G401.6 (cell line): ENCODE results near the gene RNASEH2B.

ENCODE experiments used
- FAIRE-seq: peaks from 2 replicates; lab custom pipeline; 2012; peaks lifted over from hg19 to GRCh38; lab: Jason Lieb, UNC

RNASEH2B gene

DNA sequence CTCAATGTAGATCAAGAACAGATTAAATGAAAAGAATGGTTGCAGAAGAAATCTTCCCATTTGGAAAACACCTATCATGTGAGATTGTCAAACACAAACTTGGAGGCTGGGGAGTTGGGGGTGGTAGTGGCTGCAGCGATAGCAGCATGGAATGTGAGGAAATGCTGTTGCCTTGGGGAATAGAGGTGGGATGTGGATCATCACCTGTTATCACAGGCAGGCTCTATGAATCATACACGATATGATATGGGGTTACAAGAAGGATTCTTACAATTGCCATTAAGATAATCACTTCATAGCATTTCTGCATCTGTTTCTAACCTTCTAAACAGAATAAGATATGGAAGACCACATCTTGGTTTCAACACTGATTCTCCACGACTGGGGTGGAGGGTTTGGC lies 88.7 kb downstream of the RNASEH2B start:
- FAIRE-seq: no peak

DNA sequence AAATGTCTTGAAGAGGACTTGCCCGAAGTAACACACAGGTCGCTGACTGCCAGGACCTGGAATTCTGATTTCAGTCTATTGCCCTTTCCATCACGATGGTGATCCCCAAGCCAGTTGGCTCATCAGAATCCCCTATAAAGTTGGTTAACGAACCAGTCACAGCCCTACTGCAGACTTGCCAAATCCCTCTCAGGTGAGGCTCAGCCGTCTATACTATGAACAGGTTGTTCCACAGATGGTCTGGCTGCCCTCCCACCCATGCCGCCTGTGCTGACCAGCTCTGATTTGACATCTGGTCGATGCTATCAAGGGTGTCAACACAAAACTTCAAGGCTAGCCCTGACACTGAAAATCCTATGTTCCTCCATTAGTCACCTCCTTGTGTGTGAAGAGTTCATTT lies 90.0 kb downstream of the RNASEH2B start:
- FAIRE-seq: no peak

DNA sequence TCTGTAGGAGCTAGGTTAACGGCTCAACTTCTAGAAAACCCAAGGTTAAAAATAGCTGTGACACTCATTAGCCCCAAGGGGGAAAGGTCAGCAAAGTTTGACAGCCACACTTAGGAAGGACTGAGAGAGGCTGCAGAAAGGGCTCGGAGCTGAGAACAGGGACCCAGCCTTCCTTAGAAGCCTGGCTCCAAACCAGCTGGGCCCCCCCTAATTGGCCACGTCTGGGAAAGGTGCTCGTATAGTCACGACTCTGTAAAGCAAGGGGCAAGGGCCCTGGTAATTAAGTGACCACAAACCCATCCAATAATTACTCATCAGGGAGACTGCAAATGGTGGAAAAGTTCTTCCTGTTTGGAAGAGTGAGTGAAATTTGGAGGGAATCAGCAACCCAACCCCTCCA lies 90.5 kb downstream of the RNASEH2B start:
- FAIRE-seq: no peak

DNA sequence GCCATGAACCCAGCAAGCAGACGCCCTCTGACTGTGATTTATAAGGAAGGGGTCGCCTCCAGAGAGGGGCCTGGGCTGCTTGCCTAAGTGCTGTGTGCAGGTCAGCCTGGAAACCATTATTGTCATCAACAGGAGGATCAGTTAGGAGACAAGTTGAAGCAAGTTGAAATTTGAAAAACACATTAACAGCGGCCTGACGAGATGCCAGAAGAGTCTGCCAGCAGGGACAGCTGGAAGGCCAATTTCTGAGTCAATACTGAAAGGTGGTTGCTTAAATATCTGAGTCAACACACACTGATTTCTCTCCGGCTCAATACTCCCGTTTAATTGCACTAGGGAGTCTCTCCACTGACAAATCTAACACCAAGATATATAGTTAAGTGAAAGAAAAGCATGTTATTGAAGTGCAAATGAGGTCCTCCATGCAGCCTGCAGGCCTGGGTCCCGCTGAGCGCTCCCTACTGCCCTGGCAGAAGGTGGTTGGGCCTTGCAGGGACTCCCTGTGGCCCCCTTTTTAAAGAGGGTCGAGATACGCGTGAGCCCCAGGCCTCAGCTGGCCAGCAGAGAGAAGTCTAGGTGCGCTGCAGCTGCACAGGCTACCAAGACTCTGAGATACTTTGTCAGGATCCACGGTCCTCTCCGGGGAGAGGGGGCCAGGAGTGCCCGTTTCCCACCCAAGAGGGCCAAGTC lies 91.1 kb downstream of the RNASEH2B start:
- FAIRE-seq: no peak

DNA sequence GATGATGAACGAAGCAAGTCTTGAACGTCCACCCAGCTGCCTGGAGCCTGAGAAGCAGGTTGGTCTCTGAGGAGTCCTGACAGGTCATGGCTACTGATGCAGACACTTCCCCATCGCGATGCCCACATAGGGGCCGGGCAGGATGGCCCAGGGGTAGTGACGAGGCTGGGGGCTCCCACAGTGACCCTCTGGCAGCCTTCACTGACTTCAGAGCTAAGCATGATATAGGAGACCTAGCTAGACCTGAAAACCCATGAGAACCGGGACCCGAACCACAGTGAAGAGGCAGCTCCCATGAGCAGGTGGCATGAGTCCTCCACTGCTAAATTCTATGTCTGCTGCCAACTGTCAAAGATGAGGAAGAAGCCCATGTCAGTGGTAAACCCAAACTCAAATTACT lies 91.7 kb downstream of the RNASEH2B start:
- FAIRE-seq: no peak

DNA sequence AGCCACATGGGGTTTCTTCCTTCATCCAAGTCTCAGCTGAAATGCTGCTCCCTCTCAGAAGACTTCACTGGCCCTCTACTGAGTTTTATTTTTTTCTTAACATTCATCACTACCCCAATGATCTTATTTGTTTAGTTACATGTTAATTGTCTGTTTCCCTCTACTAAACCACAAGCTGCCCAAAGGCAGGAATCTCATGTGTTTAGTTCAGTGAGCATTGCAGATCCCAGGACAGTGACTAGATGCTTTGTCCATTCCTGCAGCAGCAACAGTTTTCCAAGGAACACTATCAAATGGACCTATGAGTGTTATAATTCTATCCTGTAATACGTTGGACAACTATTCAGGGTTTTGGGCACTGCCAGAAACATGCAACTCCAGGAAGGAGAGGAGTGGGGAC lies 93.1 kb downstream of the RNASEH2B start:
- FAIRE-seq: no peak

DNA sequence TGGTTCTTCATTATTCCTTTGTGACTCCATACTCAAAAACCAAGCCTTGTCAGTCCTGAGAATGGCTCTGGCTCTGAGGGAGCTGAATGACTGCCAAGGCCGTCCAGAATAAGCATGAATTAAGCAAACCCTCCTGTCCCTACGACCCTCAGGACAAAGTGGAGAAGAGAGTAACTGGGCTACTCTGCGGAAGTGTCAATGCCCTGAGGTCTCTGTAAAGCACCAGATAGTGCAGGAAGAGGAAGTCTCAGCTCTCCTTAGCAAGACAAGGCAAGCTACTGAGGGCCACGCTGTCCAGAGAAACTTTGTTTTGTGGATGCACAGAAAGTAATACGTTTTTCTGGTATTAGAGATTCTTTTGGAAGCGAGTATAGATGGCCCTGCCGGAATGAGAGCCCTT lies 94.1 kb downstream of the RNASEH2B start:
- FAIRE-seq: no peak

DNA sequence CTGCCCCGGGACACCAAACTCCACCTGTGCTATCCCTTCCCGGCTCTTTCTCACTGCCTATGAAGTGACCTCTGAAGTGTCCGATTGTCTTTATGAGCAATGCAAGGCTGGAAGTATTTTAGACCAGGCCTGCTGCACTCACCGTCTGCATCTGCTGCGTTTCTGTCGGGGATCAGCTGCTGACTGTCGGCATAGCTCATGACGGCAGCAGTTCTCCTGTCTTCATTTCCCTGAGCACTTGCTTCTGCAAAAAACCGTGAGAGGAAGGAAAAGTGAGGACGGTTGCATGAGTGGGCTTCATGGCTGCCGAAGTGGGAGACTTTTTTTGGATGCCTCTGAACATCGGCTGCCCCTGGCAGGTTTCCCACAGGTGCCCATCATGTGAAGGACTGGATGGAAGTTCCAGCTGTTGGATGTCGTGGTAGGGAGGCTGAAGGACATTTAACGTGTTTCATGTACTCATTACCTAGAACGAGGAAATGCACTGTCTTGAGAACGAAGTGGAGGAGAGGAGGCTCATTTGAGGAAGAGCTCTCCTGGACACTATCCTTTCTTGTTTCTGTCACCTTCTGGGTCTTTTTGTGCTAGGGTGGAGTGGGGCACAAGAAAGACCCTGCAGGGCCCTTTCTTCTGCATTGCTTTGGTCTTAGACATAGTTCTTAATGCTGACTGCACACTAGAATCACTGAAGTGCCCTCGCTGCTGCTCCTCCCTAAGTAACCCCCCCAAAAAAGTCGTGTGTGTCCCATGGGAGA lies 94.7 kb downstream of the RNASEH2B start:
- FAIRE-seq: no peak

DNA sequence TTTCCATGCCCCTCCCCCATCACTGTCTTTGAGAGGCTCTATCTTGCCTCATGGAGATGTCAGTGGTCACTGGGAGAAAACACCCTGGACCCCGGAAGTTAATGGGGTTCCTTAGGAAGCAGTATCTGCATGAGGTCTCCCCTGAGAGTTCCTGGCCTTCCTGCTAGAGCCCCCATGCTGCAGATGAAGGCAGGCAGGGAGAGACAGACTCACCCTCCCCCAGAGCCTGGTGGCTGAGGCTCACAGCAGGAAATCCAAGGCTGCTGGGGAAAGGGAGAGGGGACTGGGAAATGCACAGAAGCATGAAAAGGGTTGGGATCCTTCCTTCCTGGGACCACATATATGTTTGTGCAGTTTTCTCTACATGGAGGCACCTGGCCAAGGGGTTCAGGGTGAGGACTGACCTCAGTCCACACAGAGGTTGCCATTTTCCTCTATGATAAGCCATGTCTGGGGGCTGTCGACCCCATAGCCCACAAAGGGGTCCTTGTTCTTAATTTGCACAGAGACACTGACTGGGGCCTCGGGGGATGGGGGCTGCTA lies 95.4 kb downstream of the RNASEH2B start:
- no peak for FAIRE-seq

DNA sequence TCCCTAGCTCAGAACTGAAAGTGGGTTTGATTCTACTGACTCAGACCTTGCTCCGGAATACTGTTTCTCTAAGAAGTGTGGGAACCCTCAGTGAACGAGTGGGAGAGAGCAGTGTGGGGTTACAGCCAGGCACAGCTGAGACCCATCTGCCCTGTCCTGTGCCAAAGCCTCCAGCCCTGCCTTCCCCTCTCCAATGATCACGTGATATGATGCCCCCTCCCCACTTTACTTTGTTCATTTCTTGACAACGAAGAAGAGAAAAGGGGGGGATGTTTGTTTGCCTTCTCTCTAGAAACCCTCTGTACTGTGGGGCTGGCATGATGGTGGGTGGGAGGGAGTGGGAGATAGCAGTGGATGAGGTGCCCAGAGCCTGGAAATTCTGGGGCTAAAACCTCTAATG lies 96.0 kb downstream of the RNASEH2B start:
- no peak for FAIRE-seq
